Stimulated activated CD8-positive, alpha-beta memory T cell treated with anti-CD3 and anti-CD28 coated beads, Interleukin-7, amount 100 ng/mL, for 1 hour (primary cell): ENCODE measurements around the gene RBBP4.
"Not testable (repeated sequence)": the region's sequence is repeated elsewhere in the genome, so short reads cannot be mapped to it uniquely, and the experiment has no call there.

Source experiments
- DNase-seq, 2 donors: peaks; one replicate each; pipeline ENCODE4 v3.0.0-alpha.2; 2020; ENCODE audit warnings: low read depth in 2 of 2

The RBBP4 gene

DNA sequence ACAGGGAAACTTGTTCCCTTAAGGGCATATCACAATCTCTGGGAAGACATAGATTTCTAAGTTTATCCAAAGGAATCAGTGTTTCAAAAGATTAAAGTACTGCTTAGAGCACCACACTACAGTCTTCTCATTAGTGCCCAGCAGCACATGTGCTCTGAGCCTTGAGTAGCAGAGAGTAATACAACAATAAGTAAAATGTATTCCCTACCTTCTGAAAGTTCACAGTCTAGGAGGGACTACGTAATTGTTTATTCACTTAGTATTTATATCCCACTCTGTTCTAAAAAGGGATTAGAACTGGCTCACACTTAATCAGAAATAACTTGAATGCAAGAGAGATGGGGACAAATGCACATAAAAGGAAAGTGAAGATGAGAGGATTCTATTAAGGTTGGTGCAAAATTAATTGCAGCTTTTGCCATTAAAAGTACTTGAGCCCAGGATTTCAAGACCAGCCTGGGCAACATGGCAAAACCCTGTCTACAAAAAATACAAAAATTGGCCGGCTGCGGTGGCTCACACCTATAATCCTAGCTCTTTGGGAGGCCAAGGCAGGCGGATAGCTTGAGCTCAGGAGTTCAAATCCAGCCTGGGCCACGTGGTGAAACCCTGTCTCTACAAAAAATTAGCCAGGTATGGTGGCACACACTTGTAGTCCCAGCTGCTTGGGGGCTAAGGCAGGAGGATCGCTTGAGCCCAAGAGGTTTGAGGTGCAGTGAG lies 42.6 kb downstream of the RBBP4 start:
- no peak for DNase-seq

DNA sequence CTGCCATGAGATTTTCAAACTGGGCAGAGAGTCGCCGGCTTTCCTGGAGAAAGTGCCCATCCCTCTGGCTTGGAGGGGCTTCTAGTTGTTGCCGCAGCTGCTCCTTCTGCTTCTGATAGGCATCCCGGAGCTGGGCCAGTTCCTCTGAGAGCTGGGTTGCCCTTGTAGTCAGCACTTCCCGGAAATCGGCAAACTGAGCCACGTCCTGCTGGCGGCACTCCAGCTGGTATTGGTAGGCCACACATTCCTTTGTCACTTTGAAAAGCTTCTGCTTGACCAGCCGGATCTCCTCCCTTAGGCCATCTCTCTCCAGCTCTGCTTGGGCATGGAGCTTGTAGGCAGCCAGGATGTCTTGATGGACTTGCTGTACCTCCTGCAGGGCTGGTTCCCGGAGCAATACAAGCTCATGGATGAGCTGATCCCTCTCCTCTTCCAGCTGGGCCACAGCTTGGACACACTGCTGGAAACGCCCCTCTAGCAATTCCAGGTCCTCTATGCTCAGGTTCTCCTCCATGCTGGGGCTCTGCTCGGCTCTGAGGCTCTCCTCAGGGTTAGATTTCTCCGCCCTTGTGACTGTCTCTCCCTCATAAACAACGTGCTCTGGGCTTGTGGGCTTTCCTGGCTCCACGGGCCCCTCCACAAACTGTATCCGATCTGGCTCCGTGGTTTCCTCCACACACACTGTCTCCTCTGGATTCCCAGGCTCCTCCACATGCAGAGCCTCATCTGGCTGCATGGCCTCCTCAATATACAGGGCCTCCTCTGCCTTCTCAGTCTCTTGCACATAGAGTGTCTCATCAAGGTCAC lies 44.3 kb downstream of the RBBP4 start:
- no peak for DNase-seq

DNA sequence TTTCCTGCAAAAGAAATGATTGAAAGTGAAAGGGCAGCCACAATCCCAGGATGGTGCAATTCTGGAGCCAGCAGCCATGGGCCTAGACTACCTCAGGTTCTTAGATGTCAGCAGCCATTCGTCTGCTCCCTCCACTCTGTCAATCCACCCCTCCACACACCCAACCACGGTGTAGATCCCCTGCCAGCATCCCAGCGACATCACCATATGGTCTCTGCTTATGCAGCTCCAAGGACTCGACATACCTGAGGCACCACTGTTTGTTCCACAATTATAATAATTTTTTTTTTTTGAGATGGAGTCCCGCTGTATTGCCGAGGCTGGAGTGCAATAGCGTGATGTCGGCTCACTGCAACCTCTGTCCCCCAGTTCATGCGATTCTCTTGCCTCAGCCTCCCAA lies 45.0 kb downstream of the RBBP4 start:
- no peak for DNase-seq

DNA sequence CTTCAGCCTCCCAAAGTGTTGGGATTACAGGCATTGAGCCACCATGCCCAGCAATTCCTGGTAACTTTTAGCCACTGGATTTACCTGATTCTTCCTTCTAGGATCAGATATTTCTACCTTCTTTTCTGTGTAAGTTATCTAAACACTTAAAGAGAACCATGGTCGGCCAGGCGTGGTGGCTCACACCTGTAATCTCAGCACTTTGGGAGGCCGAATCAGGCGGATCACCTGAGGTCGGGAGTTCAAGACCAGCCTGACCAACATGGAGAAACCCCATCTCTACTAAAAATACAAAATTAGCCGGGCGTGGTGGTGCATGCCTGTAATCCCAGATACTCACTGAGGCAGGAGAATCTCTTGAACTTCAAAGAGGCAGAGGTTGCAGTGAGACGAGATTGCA lies 46.0 kb downstream of the RBBP4 start:
- not testable (repeated sequence) for DNase-seq

DNA sequence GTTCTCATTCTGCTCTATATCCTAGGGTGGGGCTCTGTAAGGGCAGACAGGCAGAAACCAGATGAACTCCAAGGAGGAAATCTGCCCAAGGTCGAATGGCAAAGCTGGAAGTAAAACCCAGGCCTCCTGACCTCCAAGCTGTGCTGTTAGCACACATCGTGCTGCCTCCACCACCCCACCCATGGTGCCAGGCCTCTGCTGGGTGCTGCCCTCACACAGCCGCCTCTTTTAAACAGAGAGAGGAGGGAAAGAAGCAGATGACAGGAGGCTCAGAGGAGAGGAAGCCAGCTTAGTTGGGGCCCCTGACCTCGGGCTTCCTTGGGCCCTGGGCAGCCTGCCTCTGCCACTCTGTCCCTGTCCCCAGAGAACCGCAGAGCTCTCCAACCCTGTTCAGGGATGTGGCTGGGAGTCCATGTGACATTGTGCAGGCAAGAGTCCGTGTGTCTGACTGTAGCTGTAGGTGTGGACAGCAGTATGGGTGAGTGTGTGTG lies 50.5 kb downstream of the RBBP4 start:
- DNase-seq = no peak

DNA sequence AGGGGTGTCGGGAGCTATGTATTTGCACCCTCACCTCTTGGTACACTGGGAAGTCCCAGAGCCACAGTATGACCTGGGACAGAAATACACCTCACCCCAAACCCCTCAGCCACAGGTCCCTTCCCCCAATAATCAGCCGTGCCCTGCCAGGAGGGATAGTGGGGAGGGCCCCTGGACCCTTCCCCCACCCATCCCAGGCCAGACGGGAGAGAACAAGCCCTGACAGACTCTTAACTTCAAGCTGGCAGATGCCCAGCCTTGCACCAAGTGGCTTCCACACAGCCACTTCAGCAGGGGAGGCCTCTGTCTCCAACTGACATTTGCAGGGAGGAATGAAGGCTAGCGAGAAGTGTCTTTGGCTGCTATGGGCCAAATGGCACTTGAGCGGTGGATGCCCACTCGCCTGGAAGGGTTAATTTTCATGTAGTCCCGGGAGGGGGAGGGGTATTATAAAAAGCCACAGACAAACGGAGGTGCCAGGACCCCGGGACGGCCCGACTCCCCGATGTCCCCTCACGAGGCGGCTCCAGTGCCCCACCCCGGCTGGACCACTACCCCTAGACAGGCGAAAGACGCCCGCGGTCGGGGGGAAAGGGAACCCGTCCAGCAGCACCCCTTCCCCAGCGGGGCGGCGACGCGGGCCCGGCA lies 51.1 kb downstream of the RBBP4 start:
- no peak for DNase-seq

DNA sequence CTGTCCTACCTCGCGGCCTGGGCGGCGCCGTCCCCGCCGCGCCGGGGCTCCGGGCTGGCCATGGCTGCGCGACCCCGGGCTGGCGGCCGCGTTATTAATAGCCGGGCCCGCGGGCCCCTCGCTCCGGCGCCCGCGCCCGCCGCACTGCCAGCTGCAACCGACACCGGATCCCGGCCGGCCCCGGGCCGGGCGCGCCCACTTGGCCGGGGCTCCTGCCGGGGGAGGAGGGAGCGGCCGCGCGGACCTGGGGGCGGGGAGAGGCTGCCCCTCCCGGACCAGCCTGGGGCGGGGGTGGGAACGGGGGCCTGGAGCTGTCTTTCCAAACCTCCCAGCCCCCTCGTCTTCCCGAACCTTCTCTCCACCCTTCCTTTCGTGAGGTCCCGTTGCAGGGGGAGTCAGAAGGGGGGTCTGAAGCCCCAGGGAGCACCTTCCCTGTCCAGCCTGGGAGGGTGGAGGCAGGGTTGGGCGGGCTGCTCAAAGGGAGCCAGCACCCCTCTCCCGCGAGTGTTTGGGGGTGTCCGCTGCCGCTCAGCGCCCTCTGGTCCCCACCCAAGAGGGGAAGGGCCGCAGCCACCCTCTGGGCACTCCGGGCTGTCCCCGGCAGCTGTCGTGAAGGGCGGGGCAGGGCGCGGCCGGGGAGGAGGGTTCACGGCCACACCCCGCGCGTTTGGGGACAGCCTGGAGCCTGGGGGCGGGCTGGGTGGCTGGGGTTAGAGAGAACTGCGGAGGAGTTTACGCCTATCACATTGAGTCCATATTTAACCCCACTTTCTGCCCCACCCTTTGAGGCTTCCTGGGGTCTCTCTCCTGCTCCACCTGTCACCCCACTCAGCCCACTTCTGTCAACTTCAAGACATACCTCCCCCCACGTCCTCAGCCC lies 51.8 kb downstream of the RBBP4 start, which contains the start of gene SYNC:
Gene SYNC (minus strand): TSS at position 172 of the 880 bp plus-strand sequence. CDS start 110 bp downstream, at position 62.
- DNase-seq = no peak

DNA sequence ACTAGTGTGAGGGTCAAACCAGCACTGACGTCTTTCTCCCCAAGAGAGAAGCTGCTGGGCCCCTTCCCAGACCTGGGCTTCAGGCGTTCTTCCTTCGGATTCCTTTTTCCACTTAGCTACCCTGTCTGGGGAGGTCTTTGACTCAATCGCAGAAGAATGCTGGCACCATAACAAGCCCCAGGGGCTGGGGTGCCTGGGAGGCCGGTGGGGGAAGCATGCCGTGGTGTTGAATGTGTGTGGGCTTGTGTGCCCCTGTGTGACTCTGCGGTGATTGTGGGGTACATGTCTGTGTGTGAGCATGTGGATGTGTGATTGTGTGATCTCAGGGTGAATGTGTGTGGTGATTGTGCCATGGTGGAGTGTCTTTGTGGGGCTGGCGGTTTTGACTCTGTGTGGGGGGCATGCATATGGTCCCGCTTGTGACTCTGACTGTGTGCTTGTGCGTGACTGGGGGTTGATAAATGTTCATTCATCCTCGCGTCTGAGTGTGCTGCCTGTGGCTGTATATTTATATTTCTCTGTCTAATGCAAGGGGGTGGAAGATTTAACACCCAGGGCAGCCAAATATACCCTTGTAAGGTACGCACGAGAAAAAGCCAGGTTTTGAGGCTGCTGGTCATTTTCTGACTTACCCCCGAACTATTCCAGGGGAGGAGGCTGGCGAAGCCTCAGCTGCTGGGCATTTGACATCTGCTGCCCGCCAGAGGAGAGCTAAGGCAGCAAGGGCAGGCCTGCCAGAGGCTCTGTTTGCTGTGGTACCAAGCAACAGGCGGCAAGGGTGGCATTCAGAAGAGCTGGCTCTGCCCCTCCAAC lies 52.7 kb downstream of the RBBP4 start:
- no peak for DNase-seq

DNA sequence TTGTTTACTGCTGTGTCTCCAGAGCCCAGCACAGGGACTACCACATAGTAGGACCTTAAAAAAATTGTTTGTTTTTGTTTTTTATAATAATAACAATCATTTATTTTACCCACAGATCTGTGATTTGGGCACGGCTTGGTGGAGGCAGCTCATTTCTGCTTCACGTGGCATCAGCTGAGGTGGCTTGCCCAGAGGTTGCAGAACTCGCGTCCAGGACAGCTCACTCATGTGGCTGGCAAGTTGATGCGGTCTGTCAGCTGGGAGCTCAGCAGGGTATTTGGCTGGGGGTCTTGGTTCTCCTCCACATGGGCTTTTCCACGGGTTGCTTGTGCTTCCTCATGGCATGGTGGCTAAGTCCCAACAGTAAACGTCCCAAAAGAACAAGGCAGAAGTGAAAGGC lies 54.5 kb downstream of the RBBP4 start:
- no peak for DNase-seq

DNA sequence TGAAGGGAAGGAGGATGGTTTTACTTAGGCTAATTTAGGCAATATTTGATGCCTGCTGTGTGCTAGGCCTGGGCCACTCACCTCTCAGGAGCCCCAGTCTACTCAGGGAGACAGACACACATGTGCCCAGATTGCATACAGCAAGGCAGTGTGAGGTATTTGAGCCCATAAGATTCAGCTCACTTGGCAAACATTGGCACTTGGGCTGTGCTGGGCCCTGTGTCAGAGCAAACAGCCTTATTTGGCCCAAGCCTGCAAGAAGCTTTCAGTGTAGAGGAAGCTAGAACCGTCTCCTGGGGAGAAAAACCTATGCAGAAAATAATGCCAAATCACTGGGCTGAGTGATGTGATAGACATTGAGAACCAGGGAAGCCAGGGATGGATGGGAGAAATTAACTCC lies 55.5 kb downstream of the RBBP4 start:
- no peak for DNase-seq

DNA sequence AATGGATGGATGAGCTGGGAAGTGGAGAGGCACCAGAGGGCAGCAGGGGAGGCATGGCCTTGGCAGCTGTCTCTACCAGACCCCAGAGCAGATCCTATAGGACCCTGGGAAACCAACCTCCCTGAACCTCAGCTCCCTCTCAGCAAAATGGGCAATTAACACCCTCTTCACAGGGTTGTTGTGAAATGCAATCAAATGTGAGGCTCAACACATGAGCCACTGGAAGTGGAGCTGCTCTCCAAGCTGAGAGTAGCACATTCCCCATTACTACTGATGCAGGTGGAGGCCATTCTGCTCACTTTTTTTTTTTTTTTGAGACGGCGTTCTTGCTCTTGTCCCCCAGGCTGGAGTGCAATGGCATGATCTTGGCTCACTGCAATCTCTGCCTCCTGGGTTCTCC lies 58.1 kb downstream of the RBBP4 start:
- no peak for DNase-seq

DNA sequence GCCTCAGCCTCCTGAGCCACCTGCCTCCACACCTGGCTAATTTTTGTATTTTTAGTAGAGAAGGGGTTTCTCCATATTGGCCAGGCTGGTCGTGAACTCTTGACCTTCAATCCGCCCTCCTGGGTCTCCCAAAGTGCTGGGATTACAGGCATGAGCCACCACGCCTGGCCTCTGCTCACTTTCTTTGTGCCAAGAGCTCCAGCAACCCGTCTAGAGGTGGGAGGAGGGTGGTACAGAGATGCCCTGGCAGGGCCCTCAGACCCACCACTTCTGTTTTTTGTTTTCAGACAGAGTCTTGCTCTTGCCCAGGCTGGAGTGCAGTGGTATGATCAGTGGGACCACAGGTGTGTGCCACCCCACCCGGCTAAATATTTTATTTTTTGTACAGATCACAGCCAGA lies 58.5 kb downstream of the RBBP4 start:
- no peak for DNase-seq

DNA sequence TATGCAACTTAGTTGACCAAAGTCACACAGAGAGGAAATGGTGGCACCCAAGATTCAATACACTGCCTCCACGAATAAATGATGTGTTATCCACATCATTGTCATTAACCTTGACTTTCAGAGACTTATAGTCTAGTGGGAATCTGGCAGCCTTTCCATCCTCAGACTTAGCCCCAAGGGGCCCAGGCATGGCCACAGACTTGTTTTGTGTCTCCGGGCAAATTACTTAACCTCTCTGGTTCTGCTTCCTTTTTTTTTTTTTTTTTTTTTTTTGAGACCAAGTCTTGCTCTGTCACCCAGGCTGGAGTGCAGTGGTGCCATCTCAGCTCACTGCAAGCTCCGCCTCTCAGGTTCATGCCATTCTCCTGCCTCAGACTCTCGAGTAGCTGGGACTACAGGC lies 60.2 kb downstream of the RBBP4 start:
- not testable (repeated sequence) for DNase-seq

DNA sequence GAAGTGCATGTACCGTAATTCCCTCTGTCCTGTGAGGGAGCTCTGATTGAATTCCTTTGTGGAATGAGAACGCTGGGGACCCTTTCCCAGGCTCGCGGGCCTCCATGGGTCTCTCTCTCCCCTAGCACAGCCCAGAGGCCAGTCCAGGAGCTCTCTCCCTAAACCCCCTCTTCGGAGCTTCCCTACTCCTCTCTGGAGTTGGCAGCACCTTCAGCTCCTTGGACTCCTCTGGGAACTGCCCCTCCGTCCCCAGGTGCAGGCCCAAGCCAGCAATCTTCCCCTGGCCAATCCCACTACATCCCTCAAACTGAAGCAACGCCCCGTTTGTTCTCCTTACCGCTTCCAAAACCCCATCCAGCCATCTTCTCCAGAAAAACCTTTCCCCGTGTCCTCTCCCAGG lies 62.1 kb downstream of the RBBP4 start:
- DNase-seq = no peak

DNA sequence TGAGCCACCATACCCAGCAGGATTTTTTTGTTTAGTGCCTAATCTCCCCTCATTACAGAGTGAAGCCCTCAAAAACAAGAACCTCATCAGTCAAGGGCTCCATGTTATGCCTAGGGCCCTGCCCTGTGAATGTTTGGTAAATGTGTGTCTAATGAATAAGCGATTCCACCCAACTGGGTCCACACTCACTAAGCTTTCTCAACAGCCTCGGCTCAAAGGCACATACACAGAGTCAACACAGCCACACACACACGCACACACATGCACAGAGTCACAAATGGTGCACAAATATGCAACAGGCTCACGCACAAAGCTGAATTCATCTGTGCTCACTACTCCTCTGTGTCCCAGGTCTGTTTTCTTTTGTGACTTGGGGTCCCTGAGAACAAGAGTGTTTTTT lies 63.3 kb downstream of the RBBP4 start:
- no peak for DNase-seq

DNA sequence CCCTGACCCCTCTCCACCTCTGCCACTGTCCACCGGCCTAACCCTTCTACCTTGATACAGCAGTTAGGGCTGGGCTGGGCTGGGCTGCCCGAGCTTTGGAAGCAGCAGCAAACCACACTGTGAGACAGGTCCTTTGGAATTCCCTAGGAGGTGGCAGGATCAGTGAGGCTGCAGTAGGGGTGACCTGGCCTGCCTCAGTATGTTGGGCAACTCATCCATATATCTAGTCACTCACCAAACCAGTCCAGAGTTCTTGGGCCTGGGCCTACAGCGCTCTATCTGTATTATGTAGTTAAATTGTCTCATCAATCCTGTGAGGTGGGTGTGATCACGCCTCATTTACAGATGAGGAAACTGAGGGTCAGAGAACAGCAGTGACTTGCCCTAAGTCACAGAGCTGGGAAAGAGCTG lies 64.9 kb downstream of the RBBP4 start:
- no peak for DNase-seq

DNA sequence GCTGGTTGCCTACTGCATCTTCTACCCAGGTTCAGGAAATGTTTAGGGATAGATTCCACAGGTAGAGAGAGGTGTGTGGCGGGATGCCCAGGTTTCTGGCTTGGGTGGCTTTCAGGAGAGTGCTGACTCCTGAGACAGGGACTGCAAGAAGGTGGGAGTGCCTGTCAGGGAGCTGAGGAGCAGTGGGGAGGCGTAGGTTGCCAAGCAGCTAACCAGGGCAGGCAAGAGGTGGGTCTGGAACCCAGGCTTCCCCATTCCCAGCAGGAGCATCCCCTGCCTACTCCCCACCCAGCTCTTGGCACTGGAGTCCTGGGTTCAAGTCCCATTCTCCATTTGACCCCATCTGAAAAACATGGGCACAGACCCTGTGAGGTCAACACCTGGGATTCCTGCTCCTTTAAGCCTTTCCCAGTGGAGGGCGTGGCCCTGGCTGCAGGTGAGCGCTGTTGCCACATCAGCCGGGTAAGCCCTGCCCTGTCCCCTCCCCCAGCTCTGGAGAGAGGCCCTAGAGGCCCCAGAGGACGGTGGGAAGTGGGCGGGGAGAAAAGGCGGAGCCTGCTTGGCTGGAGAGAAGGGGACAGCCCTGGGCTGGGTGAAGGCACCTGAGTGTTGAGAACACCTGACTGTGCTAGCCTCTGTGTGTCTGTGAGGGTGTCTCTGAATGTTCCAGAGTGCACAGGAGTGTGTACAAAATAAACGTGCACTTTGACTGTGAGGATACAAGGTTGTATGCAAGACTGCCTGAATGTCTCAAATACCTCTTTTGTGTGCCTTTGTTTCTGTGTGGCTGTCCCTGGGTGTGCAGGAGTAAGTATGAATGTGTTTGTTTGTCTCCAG lies 65.5 kb downstream of the RBBP4 start:
- DNase-seq = peak in 1 of 2 donors; percentile 9

DNA sequence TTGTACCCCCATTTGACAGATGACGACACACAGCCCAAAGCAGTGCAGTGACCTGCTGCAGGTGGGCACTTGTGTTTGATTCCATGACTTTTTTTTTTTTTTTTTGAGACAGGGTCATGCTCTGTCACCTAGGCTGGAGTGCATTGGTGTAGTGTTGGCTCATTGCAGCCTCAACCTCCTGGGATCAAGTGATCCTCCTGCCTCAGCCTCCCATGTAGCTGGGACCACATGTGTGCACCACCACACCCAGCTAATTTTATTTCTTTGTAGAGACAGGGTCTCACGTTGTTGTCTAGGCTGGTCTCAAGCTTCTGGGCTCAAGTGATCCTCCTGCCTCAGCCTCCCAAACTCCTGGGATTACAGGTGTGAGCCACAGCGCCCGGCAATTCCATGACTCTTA lies 66.5 kb downstream of the RBBP4 start:
- DNase-seq = no peak

DNA sequence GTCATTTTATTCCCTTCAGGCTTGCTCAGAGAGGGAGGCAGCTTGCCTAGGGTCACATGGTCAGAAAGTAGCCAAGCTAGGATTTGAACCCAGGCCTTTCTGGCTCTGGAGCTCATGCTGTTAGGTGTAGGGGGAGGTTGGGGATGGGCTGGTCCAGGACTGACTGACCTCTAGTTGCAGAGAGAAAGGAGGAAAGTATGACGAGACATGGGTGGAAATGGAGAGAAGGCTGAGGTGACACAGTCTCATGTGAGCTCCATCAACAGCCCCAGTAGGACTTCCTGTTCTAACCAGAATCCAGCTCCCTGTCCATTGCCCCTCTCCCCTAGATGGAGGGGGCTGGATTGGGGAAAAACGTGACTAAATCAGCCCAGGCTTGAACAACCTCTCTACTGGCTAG lies 67.0 kb downstream of the RBBP4 start:
- DNase-seq = no peak

DNA sequence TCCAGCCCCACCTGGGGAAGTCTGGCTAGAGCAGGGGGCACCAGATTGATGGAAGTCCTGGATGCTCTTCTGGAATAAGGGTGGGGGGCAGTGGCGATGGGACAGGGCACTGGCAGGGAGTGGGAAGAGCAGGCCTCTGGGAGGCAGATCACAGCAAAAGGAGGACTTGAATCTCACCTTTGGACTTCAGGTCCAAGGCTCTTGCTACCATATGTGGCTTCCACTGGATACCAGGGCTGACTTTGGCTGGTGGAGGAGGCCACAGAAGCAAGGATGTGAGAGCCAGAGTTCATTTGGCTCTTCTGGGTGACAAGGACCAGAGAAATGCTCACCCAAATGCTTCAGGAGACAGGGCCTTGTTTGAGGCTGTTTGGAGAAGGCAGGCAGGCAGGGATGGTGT lies 67.5 kb downstream of the RBBP4 start:
- no peak for DNase-seq
